HG03139 (cell line): ENCODE data around the gene OR4S2.

ENCODE experiments used
- ATAC-seq: cut with Tn5 transposase; IDR thresholded peaks from one replicate; pipeline ENCODE4 v1.9.1; 2021; ENCODE audit not compliant: unreplicated experiment

Gene OR4S2

GRCh38 chr11:55648027-55648426 is at the start of gene OR4S2:
Gene OR4S2 (plus strand): TSS chr11:55648327. CDS start chr11:55650904, 2,577 bp downstream.
- no peak for ATAC-seq

GRCh38 chr11:55607545-55607944 is 40.6 kb upstream of the OR4S2 start, which contains the start of gene OR4C11:
Gene OR4C11 (minus strand): TSS chr11:55607645. CDS start chr11:55604373, 3,272 bp downstream.
- ATAC-seq: no peak

GRCh38 chr11:55624531-55624930 is 23.6 kb upstream of the OR4S2 start:
- ATAC-seq: no peak

GRCh38 chr11:55634813-55635212 is 13.3 kb upstream of the OR4S2 start, which contains the start of gene OR4P4:
Gene OR4P4 (plus strand): TSS chr11:55635113.
- no peak for ATAC-seq

GRCh38 chr11:55652560-55652959 is 4.4 kb downstream of the OR4S2 start:
- ATAC-seq: no peak

GRCh38 chr11:55655096-55655495 is 7.0 kb downstream of the OR4S2 start:
- no peak for ATAC-seq

GRCh38 chr11:55658031-55658573 is 10.0 kb downstream of the OR4S2 start:
- peak; percentile 95 for ATAC-seq

- peak; percentile 8 for ATAC-seq
Observed at GRCh38 chr11:55658608-55659007, 10.5 kb downstream of the OR4S2 start.

- no peak for ATAC-seq
Observed at GRCh38 chr11:55661901-55662300, 13.8 kb downstream of the OR4S2 start, which contains the start of gene OR4C6. Gene OR4C6 (plus strand): TSS chr11:55662201. CDS start chr11:55665167, 2,966 bp downstream.

- no peak for ATAC-seq
Observed at GRCh38 chr11:55669376-55669775, 21.2 kb downstream of the OR4S2 start.

GRCh38 chr11:55673860-55674259 is 25.7 kb downstream of the OR4S2 start:
- no peak for ATAC-seq

- no peak for ATAC-seq
Observed at GRCh38 chr11:55697817-55698216, 49.7 kb downstream of the OR4S2 start.

- no peak for ATAC-seq
Observed at GRCh38 chr11:55701429-55701828, 53.3 kb downstream of the OR4S2 start.
